GM10248 (cell line): Measurements from ENCODE around the gene COTL1.

Source experiments
- CTCF ChIA-PET: fragments of 300-600 bp; sonication (Branson Sonifier 250); formaldehyde crosslinking; extraction: SDS; loops from one replicate; lab custom pipeline; 2021; ENCODE audit warnings: antibody characterized with exemption; lab: Yijun Ruan, JAX
- POLR2A ChIA-PET: fragments of 350-650 bp; sonication (Branson Sonifier 250); formaldehyde crosslinking; extraction: SDS; loops from one replicate; lab custom pipeline; 2020; ENCODE audit warnings: antibody characterized with exemption; lab: Yijun Ruan, JAX
- DNase-seq: peaks from one replicate; pipeline ENCODE4 v3.0.0; 2012; ENCODE audit errors: extremely low spot score
- TF ChIP-seq, protein P1 (sequence below): IDR thresholded peaks from 2 replicates; pipeline ENCODE4 v1.5.1; 2012; ENCODE audit warnings: mild to moderate bottlenecking, low read depth; ENCODE audit errors: extremely low read depth, missing control alignments, control extremely low read depth

COTL1 gene

GRCh38 chr16:84557059-84557458 is 60.8 kb downstream of the COTL1 start:
- TF ChIP-seq, protein P1, sequence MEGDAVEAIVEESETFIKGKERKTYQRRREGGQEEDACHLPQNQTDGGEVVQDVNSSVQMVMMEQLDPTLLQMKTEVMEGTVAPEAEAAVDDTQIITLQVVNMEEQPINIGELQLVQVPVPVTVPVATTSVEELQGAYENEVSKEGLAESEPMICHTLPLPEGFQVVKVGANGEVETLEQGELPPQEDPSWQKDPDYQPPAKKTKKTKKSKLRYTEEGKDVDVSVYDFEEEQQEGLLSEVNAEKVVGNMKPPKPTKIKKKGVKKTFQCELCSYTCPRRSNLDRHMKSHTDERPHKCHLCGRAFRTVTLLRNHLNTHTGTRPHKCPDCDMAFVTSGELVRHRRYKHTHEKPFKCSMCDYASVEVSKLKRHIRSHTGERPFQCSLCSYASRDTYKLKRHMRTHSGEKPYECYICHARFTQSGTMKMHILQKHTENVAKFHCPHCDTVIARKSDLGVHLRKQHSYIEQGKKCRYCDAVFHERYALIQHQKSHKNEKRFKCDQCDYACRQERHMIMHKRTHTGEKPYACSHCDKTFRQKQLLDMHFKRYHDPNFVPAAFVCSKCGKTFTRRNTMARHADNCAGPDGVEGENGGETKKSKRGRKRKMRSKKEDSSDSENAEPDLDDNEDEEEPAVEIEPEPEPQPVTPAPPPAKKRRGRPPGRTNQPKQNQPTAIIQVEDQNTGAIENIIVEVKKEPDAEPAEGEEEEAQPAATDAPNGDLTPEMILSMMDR = no peak
- DNase-seq = no peak
- ChIA-PET CTCF (interaction anchor here (1.2 kb wide), 1 partner anchor 19 kb away, joined by 3 read pairs; no protein-coding TSS in a partner anchor), POLR2A (no interaction called here)

- TF ChIP-seq, protein P1 = no peak
- ChIA-PET CTCF (interaction anchor here (1.4 kb wide), 1 partner anchor 45 kb away, joined by 3 read pairs; no protein-coding TSS in a partner anchor), POLR2A (no interaction called here)
- DNase-seq = no peak
Observed at GRCh38 chr16:84555418-84556196, 62.3 kb downstream of the COTL1 start.

GRCh38 chr16:84554627-84555328 is 63.1 kb downstream of the COTL1 start:
- TF ChIP-seq, protein P1 = no peak
- no peak for DNase-seq
- ChIA-PET POLR2A (interaction anchor here (0.6 to 0.7 kb wide), 2 partner anchors 32 to 240 kb away, joined by 3 to 5 read pairs; no protein-coding TSS in a partner anchor), CTCF (interaction anchor here (1.4 to 1.6 kb wide), 2 partner anchors 44 to 172 kb away, joined by 3 read pairs; no protein-coding TSS in a partner anchor)

DNA sequence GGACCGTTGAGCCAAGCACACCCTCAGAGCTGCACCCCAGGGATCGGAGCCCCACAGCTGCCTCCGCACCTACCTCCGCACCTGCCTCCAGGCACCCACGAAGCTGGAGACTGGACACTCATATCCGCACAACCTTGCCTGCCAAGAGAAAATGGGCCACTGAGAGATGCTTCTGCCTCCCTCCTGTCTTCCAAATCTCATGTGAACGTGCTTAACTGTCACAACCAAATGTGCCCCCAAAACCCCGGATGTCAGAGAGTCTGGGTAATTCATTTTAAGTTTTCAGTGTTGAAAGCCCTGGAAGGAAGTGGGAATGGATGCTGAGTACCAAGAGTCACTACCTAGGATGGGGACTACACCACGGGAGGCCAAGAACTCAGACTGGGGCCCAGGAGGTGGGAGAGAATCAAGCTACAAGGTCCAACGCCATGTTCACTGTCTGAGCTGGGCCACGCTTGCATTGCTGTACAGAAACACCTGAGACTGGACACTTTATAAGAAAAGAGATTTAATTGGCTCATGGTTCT is 63.9 kb downstream of the COTL1 start:
- ChIA-PET POLR2A (interaction anchor here (0.6 to 0.7 kb wide), 2 partner anchors 31 to 240 kb away, joined by 3 to 5 read pairs; no protein-coding TSS in a partner anchor), CTCF (interaction anchor here (1.4 to 1.6 kb wide), 2 partner anchors 43 to 172 kb away, joined by 3 read pairs; no protein-coding TSS in a partner anchor)
- TF ChIP-seq, protein P1 = no peak
- DNase-seq = no peak

- CTCF ChIA-PET = interaction anchor here (1.0 to 1.6 kb wide), 6 partner anchors 10 to 174 kb away, joined by 3 to 5 read pairs (median 4); no protein-coding TSS in a partner anchor
- DNase-seq = no peak
- POLR2A ChIA-PET = no interaction called here
- TF ChIP-seq, protein P1 = no peak
Observed at GRCh38 chr16:84552135-84552534, 65.7 kb downstream of the COTL1 start.

GRCh38 chr16:84550096-84550495 is 67.8 kb downstream of the COTL1 start:
- POLR2A ChIA-PET = no interaction called here
- CTCF ChIA-PET = no interaction called here
- TF ChIP-seq, protein P1 = no peak
- DNase-seq = no peak
